Endothelial cell of umbilical vein (primary cell): ENCODE measurements around the gene PKD1L1.

Experiments used
- EZH2 ChIP-seq: IDR thresholded peaks from 2 replicates; pipeline ENCODE4 v1.6.1; 2012; ENCODE audit warnings: borderline replicate concordance, low read depth, mild to moderate bottlenecking, moderate library complexity, low read length, inconsistent platforms; ENCODE audit not compliant: severe bottlenecking
- GATA2 ChIP-seq: IDR thresholded peaks from 2 replicates; pipeline ENCODE4 v1.7.0; 2011; ENCODE audit warnings: low read depth, mild to moderate bottlenecking, moderate library complexity, mixed read lengths, low read length; ENCODE audit not compliant: insufficient read length, insufficient read depth
- POLR2A ChIP-seq: IDR thresholded peaks from 2 replicates; pipeline ENCODE4 v1.6.1; 2012; ENCODE audit warnings: low read depth, mild to moderate bottlenecking, control low read depth, low read length
- POLR2AphosphoS5 ChIP-seq: IDR thresholded peaks from 2 replicates; pipeline ENCODE4 v1.6.1; 2012; ENCODE audit warnings: low read depth, mild to moderate bottlenecking, control low read depth, low read length, moderate library complexity; ENCODE audit not compliant: insufficient read depth
- TF ChIP-seq, protein P1 (sequence below), 2 donors: IDR thresholded peaks; 1 replicate in 1 of 2; 2 replicates in 1 of 2; pipeline ENCODE4 v1.5.1; 2011; ENCODE audit warnings: low read length in 2 of 2, mild to moderate bottlenecking in 2 of 2, moderate library complexity in 2 of 2, control low read depth in 1 of 2, inconsistent platforms in 1 of 2, low read depth in 1 of 2; ENCODE audit not compliant: insufficient read depth in 1 of 2; ENCODE audit errors: extremely low read depth in 1 of 2
- TF ChIP-seq, protein P2 (sequence below): IDR thresholded peaks from 2 replicates; pipeline ENCODE4 v1.6.1; 2011; ENCODE audit not compliant: insufficient read depth, insufficient read length

DNA sequence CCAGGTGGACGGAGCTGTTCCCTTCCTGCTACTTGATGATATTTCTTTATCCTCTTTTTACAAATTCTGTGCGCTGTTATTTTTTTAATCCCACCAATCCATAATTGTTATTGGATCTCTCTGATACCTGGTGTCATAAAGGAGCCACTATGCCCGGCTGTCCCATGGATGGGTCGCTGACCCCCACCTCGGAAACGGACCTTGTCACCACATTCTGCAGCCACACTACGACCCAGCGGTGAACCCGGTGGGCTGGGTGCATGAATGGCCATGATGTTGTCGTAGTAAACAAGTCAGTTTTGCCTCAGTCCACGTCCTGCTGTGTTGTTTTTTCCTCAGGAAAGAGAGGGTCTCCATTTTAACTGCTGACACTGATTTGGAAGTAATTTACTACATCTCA, 112.2 kb downstream of the PKD1L1 start:
- TF ChIP-seq, protein P1, sequence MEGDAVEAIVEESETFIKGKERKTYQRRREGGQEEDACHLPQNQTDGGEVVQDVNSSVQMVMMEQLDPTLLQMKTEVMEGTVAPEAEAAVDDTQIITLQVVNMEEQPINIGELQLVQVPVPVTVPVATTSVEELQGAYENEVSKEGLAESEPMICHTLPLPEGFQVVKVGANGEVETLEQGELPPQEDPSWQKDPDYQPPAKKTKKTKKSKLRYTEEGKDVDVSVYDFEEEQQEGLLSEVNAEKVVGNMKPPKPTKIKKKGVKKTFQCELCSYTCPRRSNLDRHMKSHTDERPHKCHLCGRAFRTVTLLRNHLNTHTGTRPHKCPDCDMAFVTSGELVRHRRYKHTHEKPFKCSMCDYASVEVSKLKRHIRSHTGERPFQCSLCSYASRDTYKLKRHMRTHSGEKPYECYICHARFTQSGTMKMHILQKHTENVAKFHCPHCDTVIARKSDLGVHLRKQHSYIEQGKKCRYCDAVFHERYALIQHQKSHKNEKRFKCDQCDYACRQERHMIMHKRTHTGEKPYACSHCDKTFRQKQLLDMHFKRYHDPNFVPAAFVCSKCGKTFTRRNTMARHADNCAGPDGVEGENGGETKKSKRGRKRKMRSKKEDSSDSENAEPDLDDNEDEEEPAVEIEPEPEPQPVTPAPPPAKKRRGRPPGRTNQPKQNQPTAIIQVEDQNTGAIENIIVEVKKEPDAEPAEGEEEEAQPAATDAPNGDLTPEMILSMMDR (IDR thresholded peaks at IDR 0.05; ENCODE audit: extremely low read depth in 1 of 2, insufficient read depth in 1 of 2, low read depth in 1 of 2, low read length in 2 of 2), result no peak
- TF ChIP-seq POLR2A, result no peak
- TF ChIP-seq, protein P2, sequence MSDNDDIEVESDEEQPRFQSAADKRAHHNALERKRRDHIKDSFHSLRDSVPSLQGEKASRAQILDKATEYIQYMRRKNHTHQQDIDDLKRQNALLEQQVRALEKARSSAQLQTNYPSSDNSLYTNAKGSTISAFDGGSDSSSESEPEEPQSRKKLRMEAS, result no peak
- TF ChIP-seq POLR2AphosphoS5, result no peak
- TF ChIP-seq GATA2, result no peak
- no peak for TF ChIP-seq EZH2
